Measurements from ENCODE around the gene C7orf57.
"Not testable (repeated sequence)": the region's sequence is repeated elsewhere in the genome, so short reads cannot be mapped to it uniquely, and the experiment has no call there.

Gene C7orf57

GRCh38 chr7:48035301-48035966 lies at the start of gene C7orf57:
Gene C7orf57, plus strand, starts transcription at chr7:48035543. Its CDS starts 766 bp downstream, at chr7:48036309.
- DNase-seq (ENCODE audit: extremely low read depth in 1 of 2, low read depth in 1 of 2), result peak; percentile 67 to 68

- DNase-seq (ENCODE audit: extremely low read depth in 1 of 2, low read depth in 1 of 2), result no peak
Observed at GRCh38 chr7:47988496-47989386, 46.6 kb upstream of the C7orf57 start.

- DNase-seq (ENCODE audit: extremely low read depth in 1 of 2, low read depth in 1 of 2), result not testable (repeated sequence)
Observed at GRCh38 chr7:47989607-47990400, 45.5 kb upstream of the C7orf57 start.

- DNase-seq (ENCODE audit: extremely low read depth in 1 of 2, low read depth in 1 of 2), result no peak
Observed at GRCh38 chr7:47990592-47990991, 44.8 kb upstream of the C7orf57 start.

- DNase-seq (ENCODE audit: extremely low read depth in 1 of 2, low read depth in 1 of 2), result no peak
Observed at GRCh38 chr7:47991270-47991669, 44.1 kb upstream of the C7orf57 start.

- peak; percentile 74 to 77 for DNase-seq (ENCODE audit: extremely low read depth in 1 of 2, low read depth in 1 of 2)
Observed at GRCh38 chr7:47991741-47992311, 43.5 kb upstream of the C7orf57 start.

- DNase-seq (ENCODE audit: extremely low read depth in 1 of 2, low read depth in 1 of 2), result no peak
Observed at GRCh38 chr7:47992446-47992845, 42.9 kb upstream of the C7orf57 start.

GRCh38 chr7:47999413-47999812 lies 35.9 kb upstream of the C7orf57 start:
- DNase-seq (ENCODE audit: extremely low read depth in 1 of 2, low read depth in 1 of 2), result no peak

GRCh38 chr7:48000164-48000563 lies 35.2 kb upstream of the C7orf57 start:
- DNase-seq (ENCODE audit: extremely low read depth in 1 of 2, low read depth in 1 of 2), result not testable (repeated sequence)

GRCh38 chr7:48004032-48004431 lies 31.3 kb upstream of the C7orf57 start:
- DNase-seq (ENCODE audit: extremely low read depth in 1 of 2, low read depth in 1 of 2), result no peak

GRCh38 chr7:48004638-48005037 lies 30.7 kb upstream of the C7orf57 start:
- no peak for DNase-seq (ENCODE audit: extremely low read depth in 1 of 2, low read depth in 1 of 2)

GRCh38 chr7:48006866-48007265 lies 28.5 kb upstream of the C7orf57 start:
- DNase-seq (ENCODE audit: extremely low read depth in 1 of 2, low read depth in 1 of 2), result no peak

GRCh38 chr7:48009257-48009656 lies 26.1 kb upstream of the C7orf57 start:
- no peak for DNase-seq (ENCODE audit: extremely low read depth in 1 of 2, low read depth in 1 of 2)

- DNase-seq (ENCODE audit: extremely low read depth in 1 of 2, low read depth in 1 of 2), result no peak
Observed at GRCh38 chr7:48009954-48010353, 25.4 kb upstream of the C7orf57 start.

GRCh38 chr7:48011323-48011722 lies 24.0 kb upstream of the C7orf57 start:
- no peak for DNase-seq (ENCODE audit: extremely low read depth in 1 of 2, low read depth in 1 of 2)

GRCh38 chr7:48011951-48012350 lies 23.4 kb upstream of the C7orf57 start:
- DNase-seq (ENCODE audit: extremely low read depth in 1 of 2, low read depth in 1 of 2), result no peak

GRCh38 chr7:48016641-48017040 lies 18.7 kb upstream of the C7orf57 start:
- no peak for DNase-seq (ENCODE audit: extremely low read depth in 1 of 2, low read depth in 1 of 2)

- DNase-seq (ENCODE audit: extremely low read depth in 1 of 2, low read depth in 1 of 2), result no peak
Observed at GRCh38 chr7:48017674-48018073, 17.7 kb upstream of the C7orf57 start.

GRCh38 chr7:48025624-48026023 lies 9.7 kb upstream of the C7orf57 start:
- DNase-seq (ENCODE audit: extremely low read depth in 1 of 2, low read depth in 1 of 2), result no peak

- DNase-seq (ENCODE audit: extremely low read depth in 1 of 2, low read depth in 1 of 2), result no peak
Observed at GRCh38 chr7:48028938-48029337, 6.4 kb upstream of the C7orf57 start, which contains the start of gene SUN3. Gene SUN3, minus strand, starts transcription at chr7:48029107. Its CDS starts 169 bp downstream, at chr7:48028938.

GRCh38 chr7:48031111-48031510 lies 4.2 kb upstream of the C7orf57 start:
- DNase-seq (ENCODE audit: extremely low read depth in 1 of 2, low read depth in 1 of 2), result no peak

Measured in activated CD8-positive, alpha-beta memory T cell treated with anti-CD3 and anti-CD28 coated beads for 1 hour (primary cell).